Measurements from ENCODE around the gene TMEM243. TPM values are rescaled to one million over a fixed set of nuclear protein-coding genes. Genes with fewer than 3 reads are reported as not detected.
A peak's percentile ranks its signal among the peaks of the same experiment; 100 is the strongest.

TMEM243 gene
- total and polyA plus RNA-seq, 2 experiments from 2014 or later: 13.9 to 38.0 TPM

DNA sequence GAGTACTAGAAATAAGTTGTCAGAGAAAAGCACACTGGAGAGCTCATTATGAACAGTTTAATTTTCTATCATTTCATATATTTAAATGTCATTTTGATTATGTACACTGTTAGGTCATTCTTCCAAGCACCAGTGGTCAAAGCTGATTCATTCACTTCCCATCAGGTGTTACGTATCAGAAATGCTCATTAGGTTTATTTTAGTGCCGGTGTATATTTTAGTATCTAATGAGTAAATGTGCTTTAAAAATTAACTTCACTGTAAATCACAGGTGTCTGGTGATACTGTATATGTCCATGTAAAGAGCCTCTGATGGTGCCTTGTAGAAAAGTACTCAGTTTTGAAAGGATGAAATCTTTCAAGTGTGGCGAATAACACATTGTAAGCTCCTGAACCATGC is 63.7 kb downstream of the TMEM243 start:
- no peak for TF ChIP-seq CTCF (IDR thresholded peaks at IDR 0.05; ENCODE audit: low read depth, low read length)
- no peaks in the 10 kb centered on the region for H3K36me3 ChIP-seq
- H3K27me3 ChIP-seq: no peaks in the 10 kb centered on the region
- no peak for DNase-seq (ENCODE audit: low read depth in 1 of 2, low spot score in 1 of 2)
- H3K4me1 ChIP-seq (ENCODE audit: low read depth): peaks cover 31% of the 10 kb centered on the region
- no peak overlapping the region for H3K4me3 ChIP-seq
- H3K27ac ChIP-seq: no peak overlapping the region
- H3K9me3 ChIP-seq (ENCODE audit: low read depth): no peaks in the 10 kb centered on the region

GRCh38 chr7:87154569-87154968 is 65.0 kb downstream of the TMEM243 start:
- TF ChIP-seq CTCF (IDR thresholded peaks at IDR 0.05; ENCODE audit: low read depth, low read length): no peak
- H3K4me1 ChIP-seq (ENCODE audit: low read depth): peaks cover 31% of the 10 kb centered on the region
- no peaks in the 10 kb centered on the region for H3K36me3 ChIP-seq
- no peak for DNase-seq (ENCODE audit: low read depth in 1 of 2, low spot score in 1 of 2)
- peak overlapping the region; percentile 84 for H3K4me3 ChIP-seq
- H3K9me3 ChIP-seq (ENCODE audit: low read depth): no peaks in the 10 kb centered on the region
- H3K27ac ChIP-seq: peak overlapping the region; percentile 98
- H3K27me3 ChIP-seq: no peaks in the 10 kb centered on the region

DNA sequence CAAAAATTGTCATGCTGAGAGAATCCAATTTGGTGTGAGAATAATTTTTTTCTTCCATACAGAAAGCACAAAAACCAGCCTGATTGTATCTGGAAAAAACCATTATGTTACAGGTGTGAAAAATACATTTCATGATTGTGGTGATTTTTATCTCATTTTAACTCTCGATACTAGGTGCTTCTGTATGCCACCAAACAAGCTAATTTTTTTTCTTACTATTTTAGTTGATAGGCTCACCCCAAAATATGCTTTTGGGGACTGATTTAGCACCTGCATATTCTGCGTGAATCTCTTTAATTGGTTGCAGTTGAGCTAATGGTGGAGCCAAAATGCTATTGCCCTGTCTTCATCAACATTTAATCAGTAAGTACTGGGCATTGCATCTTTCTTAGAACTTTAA is 65.4 kb downstream of the TMEM243 start:
- DNase-seq (ENCODE audit: low read depth in 1 of 2, low spot score in 1 of 2): no peak
- H3K4me3 ChIP-seq: peak overlapping the region; percentile 84
- no peak for TF ChIP-seq CTCF (IDR thresholded peaks at IDR 0.05; ENCODE audit: low read depth, low read length)
- no peaks in the 10 kb centered on the region for H3K9me3 ChIP-seq (ENCODE audit: low read depth)
- H3K27ac ChIP-seq: peak overlapping the region; percentile 98
- no peaks in the 10 kb centered on the region for H3K36me3 ChIP-seq
- H3K4me1 ChIP-seq (ENCODE audit: low read depth): peaks cover 31% of the 10 kb centered on the region
- no peaks in the 10 kb centered on the region for H3K27me3 ChIP-seq

DNA sequence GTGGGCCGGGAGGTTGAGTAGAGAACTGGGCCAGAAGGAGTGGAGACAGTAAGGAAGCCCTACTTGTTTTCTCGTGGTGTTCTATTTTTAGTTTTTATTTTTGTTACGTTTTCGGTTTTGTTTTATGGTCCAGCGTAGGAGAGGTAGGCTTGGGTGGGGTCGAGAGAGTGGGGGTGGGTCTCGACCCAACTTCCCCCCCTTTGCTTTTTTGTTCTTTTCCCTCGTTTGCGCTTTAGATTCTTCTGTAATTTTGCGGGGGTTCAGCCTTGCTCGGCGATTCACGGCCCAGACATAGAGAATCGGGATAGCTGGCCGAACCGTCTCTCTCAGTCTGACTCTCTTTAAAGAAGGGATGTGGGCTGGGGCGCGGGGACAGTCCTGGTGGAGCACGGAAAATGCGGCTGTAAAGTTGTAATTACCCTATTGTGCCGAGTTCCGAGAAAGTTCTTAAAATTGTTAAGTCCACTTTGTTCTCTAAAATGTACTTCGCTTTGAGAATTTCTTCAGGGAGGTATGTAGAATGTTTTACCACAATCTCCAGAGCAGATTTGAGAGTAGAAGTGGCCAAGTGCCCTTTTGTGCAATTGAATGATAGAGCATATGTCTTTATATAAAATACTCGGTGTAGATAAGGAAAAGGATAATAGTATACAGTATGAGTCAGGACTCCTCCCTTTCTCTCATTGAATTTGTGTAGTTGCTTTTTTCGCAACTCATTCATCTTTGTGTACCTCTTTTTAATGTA is 66.5 kb downstream of the TMEM243 start:
- no peaks in the 10 kb centered on the region for H3K36me3 ChIP-seq
- H3K4me3 ChIP-seq: peak overlapping the region; percentile 84
- H3K4me1 ChIP-seq (ENCODE audit: low read depth): peaks cover 31% of the 10 kb centered on the region
- no peaks in the 10 kb centered on the region for H3K27me3 ChIP-seq
- no peak for TF ChIP-seq CTCF (IDR thresholded peaks at IDR 0.05; ENCODE audit: low read depth, low read length)
- peak overlapping the region; percentile 98 for H3K27ac ChIP-seq
- H3K9me3 ChIP-seq (ENCODE audit: low read depth): no peaks in the 10 kb centered on the region
- peak; percentile 38 to 42 for DNase-seq (ENCODE audit: low read depth in 1 of 2, low spot score in 1 of 2)

- no peaks in the 10 kb centered on the region for H3K9me3 ChIP-seq (ENCODE audit: low read depth)
- H3K36me3 ChIP-seq: no peaks in the 10 kb centered on the region
- H3K4me1 ChIP-seq (ENCODE audit: low read depth): peaks cover 31% of the 10 kb centered on the region
- DNase-seq (ENCODE audit: low read depth in 1 of 2, low spot score in 1 of 2): peak; percentile 96 to 97
- no peak for TF ChIP-seq CTCF (IDR thresholded peaks at IDR 0.05; ENCODE audit: low read depth, low read length)
- peak within 1 kb of the TSS; percentile 98 for H3K27ac ChIP-seq
- H3K4me3 ChIP-seq: peak within 1 kb of the TSS; percentile 84
- H3K27me3 ChIP-seq: no peaks in the 10 kb centered on the region
Measured at GRCh38 chr7:87152112-87152896, 67.2 kb downstream of the TMEM243 start, which contains the start of gene DMTF1. TSS of gene DMTF1 (plus strand) at chr7:87152453. CDS start at chr7:87164942, 12,489 bp downstream.
